GM12872 (cell line): ENCODE measurements around the gene CRK.

Experiments
- TF ChIP-seq, protein P1 (sequence below): IDR thresholded peaks from 3 replicates; pipeline ENCODE4 v1.5.1; 2011; ENCODE audit warnings: low read depth, mild to moderate bottlenecking, low read length, moderate library complexity; ENCODE audit not compliant: insufficient read depth

Gene CRK

DNA sequence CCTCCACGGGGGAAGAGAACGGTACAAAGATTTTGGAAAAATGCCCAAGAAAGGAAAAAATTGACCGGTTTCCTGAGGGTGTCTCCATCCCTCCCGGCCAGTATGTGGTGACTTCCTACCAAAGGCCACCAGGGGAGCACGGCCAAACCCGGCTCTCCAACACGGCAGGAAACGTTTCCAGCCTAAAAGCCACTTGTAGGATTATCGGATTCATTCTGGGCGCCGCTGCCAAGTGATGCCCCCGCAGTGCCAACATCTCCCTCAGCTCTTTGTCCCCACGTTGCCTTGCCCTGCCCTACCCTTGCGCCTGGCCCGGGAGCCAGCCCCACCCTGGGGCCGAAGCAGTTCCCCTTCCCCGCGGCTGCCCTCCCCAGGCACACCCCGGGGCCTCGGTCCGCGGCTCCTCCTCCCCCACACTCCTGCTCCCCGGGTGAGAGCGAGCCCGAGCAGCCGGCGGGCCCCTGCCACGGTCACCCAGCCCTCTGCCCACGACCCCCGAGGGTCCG, 688 bp downstream of the CRK start:
- TF ChIP-seq, protein P1, sequence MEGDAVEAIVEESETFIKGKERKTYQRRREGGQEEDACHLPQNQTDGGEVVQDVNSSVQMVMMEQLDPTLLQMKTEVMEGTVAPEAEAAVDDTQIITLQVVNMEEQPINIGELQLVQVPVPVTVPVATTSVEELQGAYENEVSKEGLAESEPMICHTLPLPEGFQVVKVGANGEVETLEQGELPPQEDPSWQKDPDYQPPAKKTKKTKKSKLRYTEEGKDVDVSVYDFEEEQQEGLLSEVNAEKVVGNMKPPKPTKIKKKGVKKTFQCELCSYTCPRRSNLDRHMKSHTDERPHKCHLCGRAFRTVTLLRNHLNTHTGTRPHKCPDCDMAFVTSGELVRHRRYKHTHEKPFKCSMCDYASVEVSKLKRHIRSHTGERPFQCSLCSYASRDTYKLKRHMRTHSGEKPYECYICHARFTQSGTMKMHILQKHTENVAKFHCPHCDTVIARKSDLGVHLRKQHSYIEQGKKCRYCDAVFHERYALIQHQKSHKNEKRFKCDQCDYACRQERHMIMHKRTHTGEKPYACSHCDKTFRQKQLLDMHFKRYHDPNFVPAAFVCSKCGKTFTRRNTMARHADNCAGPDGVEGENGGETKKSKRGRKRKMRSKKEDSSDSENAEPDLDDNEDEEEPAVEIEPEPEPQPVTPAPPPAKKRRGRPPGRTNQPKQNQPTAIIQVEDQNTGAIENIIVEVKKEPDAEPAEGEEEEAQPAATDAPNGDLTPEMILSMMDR = peak; percentile 82

DNA sequence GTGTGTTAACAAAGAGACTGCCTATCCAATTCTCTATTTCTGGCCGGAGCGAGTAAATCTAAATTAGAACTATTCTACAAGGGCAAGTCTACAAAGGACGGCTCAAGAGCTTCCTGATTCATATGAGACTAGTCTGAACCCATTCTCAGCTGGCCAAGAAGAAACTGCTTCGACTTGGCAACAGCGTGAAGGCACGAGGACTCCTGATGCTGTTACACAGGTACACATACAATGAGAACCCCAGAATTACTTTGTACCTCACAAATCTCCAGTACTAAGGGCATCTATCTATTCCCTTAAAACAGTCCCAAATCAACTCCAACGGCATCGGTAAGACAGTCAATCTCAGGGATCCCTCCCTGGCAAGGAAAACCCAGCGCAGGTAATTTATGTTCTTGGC, 1.5 kb downstream of the CRK start:
- TF ChIP-seq, protein P1 = no peak

DNA sequence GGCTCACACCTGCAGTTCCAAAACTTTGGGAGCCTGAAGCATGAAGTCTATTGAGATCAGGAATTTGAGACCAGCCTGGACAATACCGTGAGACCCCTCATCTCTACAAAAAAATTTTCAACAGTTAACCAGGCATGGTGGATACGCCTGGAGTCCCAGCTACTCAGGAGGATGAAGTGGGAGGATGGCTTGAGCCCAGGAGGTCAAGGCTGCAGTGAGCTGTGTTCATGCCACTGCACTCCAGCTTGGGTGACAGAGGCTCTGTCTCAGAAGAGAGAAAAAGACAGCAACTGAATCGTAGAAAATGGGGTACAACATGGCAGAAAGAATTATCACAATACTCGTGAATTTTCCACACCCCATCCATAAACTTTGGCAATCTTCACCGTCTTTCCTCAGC, 3.2 kb downstream of the CRK start:
- TF ChIP-seq, protein P1 = no peak

DNA sequence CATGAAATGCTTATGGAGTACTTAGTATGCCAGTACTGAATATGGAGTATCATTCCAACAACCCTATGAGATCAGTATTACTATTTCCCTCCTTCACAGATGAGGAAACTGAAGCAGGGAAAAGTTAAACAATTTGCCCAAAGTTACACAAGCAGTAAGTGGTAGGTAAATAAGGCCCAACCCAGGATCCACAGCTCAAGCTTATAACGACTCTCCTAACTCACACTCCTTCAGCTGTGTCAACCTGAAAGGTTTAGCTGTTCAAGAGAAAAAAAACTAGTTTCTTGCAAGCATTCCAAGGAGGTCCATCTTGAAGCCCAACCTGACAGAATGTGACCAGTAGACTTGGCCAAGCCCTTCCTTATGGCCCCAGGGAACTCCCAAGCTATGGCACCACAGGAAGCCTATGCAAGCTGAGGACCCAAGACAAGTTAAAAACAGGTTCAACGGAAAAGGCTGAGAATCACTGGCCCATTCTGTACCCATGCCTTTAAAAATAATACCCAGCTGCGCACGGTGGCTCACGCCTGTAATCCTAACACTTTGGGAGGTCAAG, 6.5 kb downstream of the CRK start:
- TF ChIP-seq, protein P1 = no peak

DNA sequence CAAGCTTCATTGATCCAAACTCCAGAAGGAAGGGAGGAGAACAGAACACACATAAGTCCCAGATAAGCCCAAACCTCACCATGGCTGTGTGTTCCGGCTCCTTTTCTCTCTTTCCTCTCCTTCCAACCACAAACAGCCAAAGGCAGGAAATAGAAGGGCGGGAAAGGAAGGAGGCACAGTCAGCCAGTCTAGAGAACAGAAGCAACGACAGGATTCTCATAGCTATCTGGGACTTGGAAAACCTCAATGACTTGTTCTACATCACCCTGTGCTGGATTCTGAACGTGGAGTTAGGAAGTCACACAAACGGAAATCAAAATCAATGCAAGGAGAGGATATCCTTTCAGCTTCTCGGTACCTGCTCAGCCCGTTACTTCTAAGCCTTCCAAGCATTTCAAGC, 9.0 kb downstream of the CRK start:
- TF ChIP-seq, protein P1 = no peak

DNA sequence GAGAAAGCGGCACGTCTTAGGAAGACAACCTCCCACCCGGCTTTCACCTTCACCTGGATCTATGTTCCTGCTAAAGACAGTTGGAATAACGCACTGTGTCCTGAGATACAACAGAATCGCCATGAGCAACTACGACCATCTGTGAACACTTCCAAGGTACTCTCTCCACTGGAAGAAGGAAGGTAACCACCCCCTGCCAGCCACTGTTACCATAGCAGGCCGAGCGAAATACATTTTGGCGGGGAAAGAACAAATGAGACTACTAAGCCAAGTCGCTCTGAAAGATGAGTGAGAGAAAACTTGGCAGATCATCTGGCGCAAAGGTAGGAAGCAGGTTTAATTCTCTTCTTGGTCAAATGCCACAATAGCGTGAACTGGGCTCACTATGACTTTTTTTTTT, 9.8 kb downstream of the CRK start:
- TF ChIP-seq, protein P1 = no peak

DNA sequence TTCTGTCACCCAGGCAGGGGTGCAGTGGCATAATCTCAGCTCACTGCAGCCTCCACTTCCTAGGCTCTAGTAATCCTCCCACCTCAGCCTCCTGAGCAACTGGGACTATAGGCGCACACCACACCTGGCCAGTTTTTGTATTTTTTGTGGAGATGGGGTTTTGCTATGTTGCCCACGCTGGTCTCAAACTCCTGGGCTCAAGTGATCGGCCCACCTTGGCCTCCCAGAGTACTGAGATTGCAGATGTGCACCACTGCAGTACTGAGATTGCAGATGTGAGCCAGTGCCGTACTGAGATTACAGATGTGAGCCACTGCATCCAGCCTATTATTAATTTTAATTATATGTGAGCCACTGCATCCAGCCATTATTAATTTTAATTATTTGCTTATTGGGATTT, 13.8 kb downstream of the CRK start:
- TF ChIP-seq, protein P1 = no peak
